Ovary (tissue), 3 donors: ENCODE measurements around the gene SULT4A1.

Experiments used
- CTCF ChIP-seq, 3 donors: fragments of 450-650 bp in 2 of 3; fragments of 200-600 bp in 1 of 3; IDR thresholded peaks; one replicate each; pipeline versions ENCODE4 v1.5.1 to v1.8.0; 2016 to 2022; ENCODE audit warnings: antibody characterized with exemption in 3 of 3, mild to moderate bottlenecking in 1 of 3
- POLR2A ChIP-seq: fragments of 450-650 bp; IDR thresholded peaks from one replicate; pipeline ENCODE4 v1.6.1; 2017; ENCODE audit warnings: antibody characterized with exemption, mild to moderate bottlenecking, moderate library complexity
- donor health status: DM: no; HTN: no; CAD: no.

GRCh38 chr22:43894122-43894521, 31.8 kb upstream of the SULT4A1 start:
- TF ChIP-seq POLR2A (no peak), CTCF (IDR thresholded peaks at IDR 0.05) (no peak)
